Uterus (tissue), 4 donors: ENCODE results near the gene USB1. TPM values are rescaled to one million over a fixed set of nuclear protein-coding genes. Genes with fewer than 3 reads are reported as not detected.

Experiments
- DNase-seq, 2 donors: peaks; one replicate each; pipeline ENCODE4 v3.0.0-alpha.2; 2019 to 2020
- H3K27ac ChIP-seq, 2 donors: fragments of 200-600 bp; sonication (generic); 1 replicate in 1 of 2; 2 replicates in 1 of 2; pipeline ENCODE4 v1.5.1; 2016 to 2018
- H3K27me3 ChIP-seq, 2 donors: fragments of 200-600 bp; sonication (generic); one replicate each; pipeline ENCODE4 v1.5.1; 2018 to 2019; ENCODE audit warnings: control low read depth in 1 of 2
- H3K36me3 ChIP-seq, 2 donors: fragments of 200-600 bp; sonication (generic); one replicate each; pipeline ENCODE4 v1.5.1; 2019; ENCODE audit warnings: control low read depth in 1 of 2
- H3K4me1 ChIP-seq, 2 donors: fragments of 200-600 bp; sonication (generic); one replicate each; pipeline ENCODE4 v1.5.1; 2018 to 2019; ENCODE audit warnings: control low read depth in 1 of 2
- H3K4me3 ChIP-seq, 2 donors: fragments of 200-600 bp; sonication (generic); 1 replicate in 1 of 2; 2 replicates in 1 of 2; pipeline ENCODE4 v1.5.1; 2018 to 2019; ENCODE audit warnings: mild to moderate bottlenecking in 1 of 2
- H3K9me3 ChIP-seq, 2 donors: fragments of 200-600 bp; sonication (generic); one replicate each; pipeline ENCODE4 v1.5.1; 2019; ENCODE audit warnings: control low read depth in 1 of 2
- POLR2A ChIP-seq, 2 donors: fragments of 450-650 bp; IDR thresholded peaks; one replicate each; pipeline ENCODE4 v1.6.1; 2016; ENCODE audit warnings: antibody characterized with exemption in 2 of 2, mild to moderate bottlenecking in 1 of 2, moderate library complexity in 1 of 2
- intact Hi-C: fragments of 100-400 bp; cut with DNase I; formaldehyde crosslinking; loops from one replicate; pipeline ENCODE4 v1.15.1; 2023; ENCODE audit warnings: low total_unique reads
- total RNA-seq, 4 donors: library from RNA; depleted of rRNA in 3 of 4; stranded (reverse); fragments of >200 nt in 3 of 4; gene quantifications; one replicate each; pipeline versions ENCODE4 v1.1.0 to v1.2.4, GENCODE V29; 2014 to 2023
- TF ChIP-seq, protein P1 (sequence below), 4 experiments: fragments of 200-600 bp in 2 of 4; fragments of 450-650 bp in 2 of 4; sonication (generic) in 2 of 4; IDR thresholded peaks; one replicate each; pipeline ENCODE4 v1.5.1; 2016 to 2019; ENCODE audit warnings: antibody characterized with exemption in 4 of 4, mild to moderate bottlenecking in 2 of 4, moderate library complexity in 1 of 4
- donor health status: DM: yes; HTN: yes; CAD: no.

USB1 gene
- total RNA-seq, 4 donors from 2014 or later, result 2.0 to 34.9 (median 14.9) TPM

- TF ChIP-seq POLR2A (IDR thresholded peaks at IDR 0.05), result no peak
- TF ChIP-seq, protein P1, sequence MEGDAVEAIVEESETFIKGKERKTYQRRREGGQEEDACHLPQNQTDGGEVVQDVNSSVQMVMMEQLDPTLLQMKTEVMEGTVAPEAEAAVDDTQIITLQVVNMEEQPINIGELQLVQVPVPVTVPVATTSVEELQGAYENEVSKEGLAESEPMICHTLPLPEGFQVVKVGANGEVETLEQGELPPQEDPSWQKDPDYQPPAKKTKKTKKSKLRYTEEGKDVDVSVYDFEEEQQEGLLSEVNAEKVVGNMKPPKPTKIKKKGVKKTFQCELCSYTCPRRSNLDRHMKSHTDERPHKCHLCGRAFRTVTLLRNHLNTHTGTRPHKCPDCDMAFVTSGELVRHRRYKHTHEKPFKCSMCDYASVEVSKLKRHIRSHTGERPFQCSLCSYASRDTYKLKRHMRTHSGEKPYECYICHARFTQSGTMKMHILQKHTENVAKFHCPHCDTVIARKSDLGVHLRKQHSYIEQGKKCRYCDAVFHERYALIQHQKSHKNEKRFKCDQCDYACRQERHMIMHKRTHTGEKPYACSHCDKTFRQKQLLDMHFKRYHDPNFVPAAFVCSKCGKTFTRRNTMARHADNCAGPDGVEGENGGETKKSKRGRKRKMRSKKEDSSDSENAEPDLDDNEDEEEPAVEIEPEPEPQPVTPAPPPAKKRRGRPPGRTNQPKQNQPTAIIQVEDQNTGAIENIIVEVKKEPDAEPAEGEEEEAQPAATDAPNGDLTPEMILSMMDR (IDR thresholded peaks at IDR 0.05), result no peak
- Histone ChIP-seq H3K4me1 (no peaks in the 10 kb centered on the region), H3K9me3 (no peaks in the 10 kb centered on the region), H3K36me3 (no peaks in the 10 kb centered on the region), H3K27ac (no peak overlapping the region), H3K27me3 (no peaks in the 10 kb centered on the region), H3K4me3 (no peak overlapping the region)
- DNase-seq, result no peak
- intact Hi-C loops, result no loop called here
Observed at GRCh38 chr16:58039829-58040495, 38.8 kb downstream of the USB1 start.

DNA sequence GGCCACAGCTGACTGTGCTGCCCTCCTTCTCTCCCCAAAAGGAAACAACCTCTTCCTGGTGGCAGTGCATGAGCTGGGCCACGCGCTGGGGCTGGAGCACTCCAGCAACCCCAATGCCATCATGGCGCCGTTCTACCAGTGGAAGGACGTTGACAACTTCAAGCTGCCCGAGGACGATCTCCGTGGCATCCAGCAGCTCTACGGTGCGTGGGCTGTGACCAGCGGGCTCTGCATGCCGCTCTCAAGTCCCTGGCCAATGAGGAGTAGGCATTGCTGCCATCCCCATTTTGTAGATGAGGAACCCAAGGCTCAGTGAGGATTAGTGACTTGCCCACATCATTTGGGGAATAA is 39.3 kb downstream of the USB1 start:
- Histone ChIP-seq H3K9me3 (no peaks in the 10 kb centered on the region), H3K27me3 (no peaks in the 10 kb centered on the region), H3K4me1 (no peaks in the 10 kb centered on the region), H3K4me3 (no peak overlapping the region), H3K27ac (no peak overlapping the region), H3K36me3 (no peaks in the 10 kb centered on the region)
- DNase-seq, result no peak
- TF ChIP-seq POLR2A (IDR thresholded peaks at IDR 0.05), result no peak
- TF ChIP-seq, protein P1 (IDR thresholded peaks at IDR 0.05), result no peak
- intact Hi-C loops, result no loop called here

DNA sequence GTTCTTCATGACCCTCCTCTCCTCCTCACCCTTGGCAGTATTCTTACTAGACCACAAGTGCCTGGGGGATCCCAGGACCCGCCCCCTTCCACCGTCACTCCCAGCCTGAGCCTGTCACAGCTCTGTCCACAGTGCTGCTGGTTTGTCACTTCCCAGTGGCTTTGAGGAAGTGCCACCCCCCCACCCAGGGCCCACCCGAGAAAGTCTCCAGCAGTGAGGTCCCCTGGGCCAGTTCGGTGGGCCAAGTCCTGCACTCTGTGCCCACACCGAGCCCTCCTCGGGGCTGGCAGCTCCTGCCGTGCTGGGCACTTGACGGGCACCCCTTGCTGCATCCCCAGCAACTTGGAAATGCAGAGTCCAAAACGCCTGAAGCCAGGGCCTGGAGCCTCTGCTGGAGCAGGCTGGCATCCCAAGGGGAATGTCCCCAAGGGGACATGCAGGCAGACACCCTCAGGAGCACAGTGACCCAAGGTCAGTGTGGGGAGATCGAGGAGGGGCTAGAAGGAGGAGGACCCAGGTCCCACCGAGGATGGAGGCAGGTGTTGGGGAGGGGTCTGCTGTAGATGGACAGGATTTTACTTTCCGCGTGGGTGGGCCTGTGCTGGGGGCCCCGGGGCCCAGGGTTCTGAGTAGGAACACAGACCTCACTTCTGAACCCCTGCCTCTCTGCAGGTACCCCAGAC is 39.9 kb downstream of the USB1 start:
- no peaks in the 10 kb centered on the region for H3K36me3 ChIP-seq
- no peak for DNase-seq
- no peaks in the 10 kb centered on the region for H3K27me3 ChIP-seq
- no peaks in the 10 kb centered on the region for H3K4me1 ChIP-seq
- TF ChIP-seq POLR2A (IDR thresholded peaks at IDR 0.05), result no peak
- H3K27ac ChIP-seq, result no peak overlapping the region
- no peaks in the 10 kb centered on the region for H3K9me3 ChIP-seq
- H3K4me3 ChIP-seq, result no peak overlapping the region
- intact Hi-C loops, result no loop called here

- no peak for DNase-seq
- no peak overlapping the region for H3K4me3 ChIP-seq
- H3K9me3 ChIP-seq, result no peaks in the 10 kb centered on the region
- H3K36me3 ChIP-seq, result no peaks in the 10 kb centered on the region
- H3K27ac ChIP-seq, result no peak overlapping the region
- intact Hi-C loops, result no loop called here
- H3K4me1 ChIP-seq, result no peaks in the 10 kb centered on the region
- TF ChIP-seq, protein P1 (IDR thresholded peaks at IDR 0.05), result no peak
- TF ChIP-seq POLR2A (IDR thresholded peaks at IDR 0.05), result no peak
- no peaks in the 10 kb centered on the region for H3K27me3 ChIP-seq
Observed at GRCh38 chr16:58041628-58041955, 40.4 kb downstream of the USB1 start.

- no peak overlapping the region for H3K27ac ChIP-seq
- DNase-seq, result no peak
Observed at GRCh38 chr16:58042001-58042885, 41.0 kb downstream of the USB1 start.

More at GRCh38 chr16:58042001-58042885, 41.0 kb downstream of the USB1 start:
- no peak overlapping the region for H3K4me3 ChIP-seq
- no peaks in the 10 kb centered on the region for H3K36me3 ChIP-seq
- intact Hi-C loops, result no loop called here
- TF ChIP-seq, protein P1 (IDR thresholded peaks at IDR 0.05), result no peak
- no peak for TF ChIP-seq POLR2A (IDR thresholded peaks at IDR 0.05)
- no peaks in the 10 kb centered on the region for H3K27me3 ChIP-seq
- H3K9me3 ChIP-seq, result no peaks in the 10 kb centered on the region
- H3K4me1 ChIP-seq, result no peaks in the 10 kb centered on the region
